Erythroblast (primary cell): ENCODE data around the gene FILIP1.

ENCODE experiments used
- GATA1 ChIP-seq: IDR thresholded peaks from 2 replicates; pipeline ENCODE4 v1.6.1; 2011; ENCODE audit warnings: low read depth, mild to moderate bottlenecking, control low read depth, low read length, moderate library complexity
- POLR2A ChIP-seq: IDR thresholded peaks from 2 replicates; pipeline ENCODE4 v1.6.1; 2011; ENCODE audit warnings: mild to moderate bottlenecking, low read length

GRCh38 chr6:75480425-75480824 lies 13.2 kb downstream of the FILIP1 start:
- no peak for TF ChIP-seq POLR2A
- no peak for TF ChIP-seq GATA1
